Measurements from ENCODE around the gene MCF2L2.

MCF2L2 gene

GRCh38 chr3:183330881-183331280 lies 97.5 kb downstream of the MCF2L2 start:
- Histone ChIP-seq H3K27me3 (ENCODE audit: control insufficient read depth, insufficient read depth, low read length) (no peaks in the 10 kb centered on the region), H3K9ac (no peak overlapping the region), H2AFZ (no peak overlapping the region), H3K4me1 (no peaks in the 10 kb centered on the region), H3K9me3 (ENCODE audit: control insufficient read depth, low read length) (no peaks in the 10 kb centered on the region), H3K36me3 (ENCODE audit: control insufficient read depth, insufficient read depth, low read length) (no peaks in the 10 kb centered on the region), H3K79me2 (no peaks in the 10 kb centered on the region), H3K27ac (no peak overlapping the region), H3K4me2 (ENCODE audit: low read length) (no peak overlapping the region), H3K4me3 (ENCODE audit: low read depth, low read length) (no peak overlapping the region)
- no peak for TF ChIP-seq CTCF (IDR thresholded peaks at IDR 0.05)

GRCh38 chr3:183329543-183329942 lies 98.9 kb downstream of the MCF2L2 start:
- H2AFZ ChIP-seq: no peak overlapping the region
- no peak overlapping the region for H3K27ac ChIP-seq
- H3K36me3 ChIP-seq (ENCODE audit: control insufficient read depth, insufficient read depth, low read length): no peaks in the 10 kb centered on the region
- no peaks in the 10 kb centered on the region for H3K27me3 ChIP-seq (ENCODE audit: control insufficient read depth, insufficient read depth, low read length)
- no peak overlapping the region for H3K4me2 ChIP-seq (ENCODE audit: low read length)
- H3K79me2 ChIP-seq: no peaks in the 10 kb centered on the region
- H3K4me1 ChIP-seq: no peaks in the 10 kb centered on the region
- TF ChIP-seq CTCF (IDR thresholded peaks at IDR 0.05): no peak
- no peak overlapping the region for H3K4me3 ChIP-seq (ENCODE audit: low read depth, low read length)
- no peaks in the 10 kb centered on the region for H3K9me3 ChIP-seq (ENCODE audit: control insufficient read depth, low read length)
- H3K9ac ChIP-seq: no peak overlapping the region

- Histone ChIP-seq H3K4me1 (no peaks in the 10 kb centered on the region), H3K79me2 (no peaks in the 10 kb centered on the region), H3K9ac (no peak overlapping the region), H3K4me3 (ENCODE audit: low read depth, low read length) (no peak overlapping the region), H3K9me3 (ENCODE audit: control insufficient read depth, low read length) (no peaks in the 10 kb centered on the region), H2AFZ (no peak overlapping the region), H3K27ac (no peak overlapping the region), H3K27me3 (ENCODE audit: control insufficient read depth, insufficient read depth, low read length) (no peaks in the 10 kb centered on the region), H3K36me3 (ENCODE audit: control insufficient read depth, insufficient read depth, low read length) (no peaks in the 10 kb centered on the region), H3K4me2 (ENCODE audit: low read length) (no peak overlapping the region)
- TF ChIP-seq CTCF (IDR thresholded peaks at IDR 0.05): no peak
These were observed 99.6 kb downstream of the MCF2L2 start for GRCh38 chr3:183328823-183329222.

- Histone ChIP-seq H3K36me3 (ENCODE audit: control insufficient read depth, insufficient read depth, low read length) (no peaks in the 10 kb centered on the region), H3K4me1 (no peaks in the 10 kb centered on the region), H3K4me2 (ENCODE audit: low read length) (no peak overlapping the region), H3K79me2 (no peaks in the 10 kb centered on the region), H3K27me3 (ENCODE audit: control insufficient read depth, insufficient read depth, low read length) (no peaks in the 10 kb centered on the region), H3K4me3 (ENCODE audit: low read depth, low read length) (no peak overlapping the region), H3K9me3 (ENCODE audit: control insufficient read depth, low read length) (no peaks in the 10 kb centered on the region), H3K9ac (no peak overlapping the region), H2AFZ (no peak overlapping the region), H3K27ac (no peak overlapping the region)
- no peak for TF ChIP-seq CTCF (IDR thresholded peaks at IDR 0.05)
These were observed 100.3 kb downstream of the MCF2L2 start for GRCh38 chr3:183328164-183328563.

GRCh38 chr3:183327343-183327742 lies 101.1 kb downstream of the MCF2L2 start:
- H3K9me3 ChIP-seq (ENCODE audit: control insufficient read depth, low read length): no peaks in the 10 kb centered on the region
- TF ChIP-seq CTCF (IDR thresholded peaks at IDR 0.05): no peak
- no peaks in the 10 kb centered on the region for H3K36me3 ChIP-seq (ENCODE audit: control insufficient read depth, insufficient read depth, low read length)
- H3K4me1 ChIP-seq: no peaks in the 10 kb centered on the region
- H3K4me2 ChIP-seq (ENCODE audit: low read length): no peak overlapping the region
- no peak overlapping the region for H3K9ac ChIP-seq
- H3K27ac ChIP-seq: no peak overlapping the region
- no peak overlapping the region for H3K4me3 ChIP-seq (ENCODE audit: low read depth, low read length)
- H3K27me3 ChIP-seq (ENCODE audit: control insufficient read depth, insufficient read depth, low read length): no peaks in the 10 kb centered on the region
- H3K79me2 ChIP-seq: no peaks in the 10 kb centered on the region
- no peak overlapping the region for H2AFZ ChIP-seq
